GM18508 (cell line): ENCODE data around the gene GBA2.

ENCODE experiments used
- ATAC-seq: cut with Tn5 transposase; IDR thresholded peaks from one replicate; pipeline ENCODE4 v1.9.1; 2021; ENCODE audit warnings: moderate number of reproducible peaks; ENCODE audit not compliant: insufficient read depth, unreplicated experiment

Gene GBA2

GRCh38 chr9:35697486-35697885, 51.5 kb downstream of the GBA2 start:
- ATAC-seq = no peak

DNA sequence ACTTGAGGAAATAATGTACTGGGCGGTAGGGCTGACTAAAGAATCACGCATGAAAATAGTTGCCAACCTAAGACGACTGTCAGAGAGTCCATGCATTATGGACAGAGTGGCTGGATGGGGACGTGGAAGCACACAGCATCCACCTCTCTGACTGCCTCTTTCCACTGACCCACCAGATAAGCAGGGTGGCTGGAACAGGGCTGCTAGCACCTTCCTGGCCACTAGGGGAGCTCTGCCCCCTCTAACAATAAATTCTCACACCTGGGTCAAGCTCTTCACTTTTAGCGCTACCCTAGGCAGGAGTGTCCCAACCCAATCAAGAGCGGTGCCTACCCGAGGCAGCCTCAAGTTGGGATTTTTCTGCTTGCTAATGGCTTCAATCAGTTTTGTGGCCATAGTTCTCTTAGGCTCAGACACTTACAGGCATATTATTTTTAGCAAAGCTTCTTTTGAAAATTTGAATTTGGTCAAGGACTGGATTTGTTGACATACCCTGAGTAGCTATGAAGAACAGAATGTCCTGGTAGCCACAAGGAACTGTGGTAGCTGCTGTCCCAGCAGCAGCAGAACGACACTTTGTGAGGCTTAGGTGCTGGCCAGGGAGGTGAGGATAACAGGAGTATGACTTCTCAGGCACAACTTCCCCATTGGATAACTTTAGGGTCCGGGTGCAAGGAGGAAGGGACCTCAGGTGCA, 52.4 kb downstream of the GBA2 start:
- ATAC-seq = no peak

- no peak for ATAC-seq
These were observed 53.1 kb downstream of the GBA2 start for GRCh38 chr9:35695943-35696401.

- no peak for ATAC-seq
These were observed 57.2 kb downstream of the GBA2 start for GRCh38 chr9:35691757-35692301.

DNA sequence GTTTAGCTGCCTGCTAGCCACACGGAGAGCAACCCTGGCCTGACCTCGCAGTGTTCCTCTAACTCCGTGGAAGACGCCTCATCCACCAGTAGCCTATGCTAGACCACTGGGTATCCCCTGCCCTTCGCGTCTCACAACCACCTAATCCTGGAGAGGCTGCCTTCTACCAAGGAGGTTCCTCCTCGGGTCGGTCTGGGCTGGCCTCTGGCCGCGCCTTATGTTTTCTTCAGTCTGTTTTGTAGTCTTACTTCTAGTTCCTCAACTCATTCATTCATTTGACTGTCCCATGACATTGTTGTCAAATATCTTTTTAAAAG, 57.7 kb downstream of the GBA2 start:
- no peak for ATAC-seq

DNA sequence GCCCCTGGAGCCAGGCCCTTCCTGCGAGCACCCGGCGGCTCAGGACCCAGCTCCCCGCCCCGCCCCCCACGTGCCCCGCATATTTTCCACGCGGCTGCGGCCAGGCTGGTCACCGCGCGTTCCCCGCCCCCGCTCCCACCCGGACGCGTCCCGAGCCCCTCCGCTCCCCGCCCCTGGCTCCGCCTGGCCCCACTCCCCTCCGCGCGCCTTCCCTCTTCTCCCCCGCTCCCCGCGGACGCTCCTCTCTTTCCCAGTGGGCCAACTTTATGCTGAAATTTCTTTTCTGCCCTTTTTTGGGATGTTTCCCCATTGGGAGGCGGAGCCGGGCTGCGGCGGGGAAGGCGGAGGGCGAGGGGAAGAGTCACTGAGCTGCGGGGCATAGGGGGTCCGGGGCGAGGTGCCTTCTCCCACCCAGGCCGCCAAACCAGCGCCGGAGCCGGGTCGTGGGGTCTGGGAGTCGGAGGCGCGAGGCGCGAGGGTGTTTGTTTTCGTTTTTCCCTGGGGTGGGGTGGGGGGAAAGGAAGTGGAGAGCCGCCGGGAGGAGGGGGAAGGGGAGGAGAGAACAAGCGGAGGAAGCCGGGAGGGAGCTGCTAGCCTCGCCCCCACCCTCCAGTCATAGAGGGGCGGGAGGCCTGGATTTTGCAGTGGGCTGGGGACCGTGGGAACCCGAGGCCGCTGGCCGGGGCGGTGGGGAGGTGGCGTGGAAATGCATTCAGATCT, 58.3 kb downstream of the GBA2 start:
- ATAC-seq = no peak

DNA sequence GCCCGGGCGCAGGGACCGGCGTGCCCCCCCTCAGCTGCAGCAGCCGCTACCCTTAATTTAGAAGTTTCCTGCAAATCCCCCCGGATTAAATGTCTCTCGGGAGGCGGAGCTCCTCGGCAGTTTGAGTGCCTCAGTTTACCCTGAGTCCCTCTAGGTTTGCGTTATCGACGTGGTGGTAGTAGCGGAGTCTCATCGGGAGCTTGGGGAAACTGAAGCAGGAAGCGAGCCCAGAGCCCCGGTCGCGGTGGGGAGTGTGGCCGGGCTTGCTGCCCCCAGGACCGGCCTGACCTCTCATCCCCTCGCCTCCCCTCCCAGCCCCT, 58.8 kb downstream of the GBA2 start:
- ATAC-seq = no peak

- no peak for ATAC-seq
These were observed 59.3 kb downstream of the GBA2 start, which contains the start of gene TPM2 for GRCh38 chr9:35689542-35690293. Gene TPM2 (minus strand): TSS chr9:35689925. CDS start chr9:35689817, 108 bp downstream.

- ATAC-seq = no peak
These were observed 60.2 kb downstream of the GBA2 start for GRCh38 chr9:35688558-35689541.

- no peak for ATAC-seq
These were observed 61.0 kb downstream of the GBA2 start for GRCh38 chr9:35687972-35688557.

DNA sequence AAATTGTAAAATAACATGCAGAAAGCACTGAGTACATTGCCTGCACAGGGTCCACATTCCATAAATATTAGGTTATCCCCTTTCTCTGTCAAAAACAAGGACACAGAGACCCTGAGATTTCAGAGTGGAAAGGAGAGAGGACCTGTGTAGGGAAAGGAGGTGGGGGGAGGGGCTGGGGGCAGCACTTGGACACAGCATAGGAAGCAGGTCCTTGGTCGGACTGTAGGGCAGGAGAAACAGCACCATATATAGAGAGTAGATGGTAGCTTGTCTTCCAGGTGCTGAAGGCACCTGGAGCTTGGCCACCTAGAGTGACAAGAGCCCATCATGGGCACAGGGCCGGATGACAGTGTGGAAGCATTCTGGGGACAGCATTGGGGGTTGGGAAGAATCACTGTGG, 61.7 kb downstream of the GBA2 start:
- no peak for ATAC-seq
